Duodenal mucosa (tissue), 2 donors: ENCODE measurements around the gene BMI1.
"Not testable (repeated sequence)": the region's sequence is repeated elsewhere in the genome, so short reads cannot be mapped to it uniquely, and the experiment has no call there.

Experiments
- H3K27ac ChIP-seq: one replicate; pipeline ENCODE4 v1.7.0; 2013; ENCODE audit warnings: low read depth, low read length
- H3K27me3 ChIP-seq, 2 donors: one replicate each; pipeline ENCODE4 v1.7.0; 2013; ENCODE audit warnings: low read length in 2 of 2, control low read depth in 1 of 2; ENCODE audit not compliant: insufficient read depth in 2 of 2, control insufficient read depth in 1 of 2
- H3K36me3 ChIP-seq, 2 donors: one replicate each; pipeline ENCODE4 v1.7.0; 2013; ENCODE audit warnings: low read length in 2 of 2, control low read depth in 1 of 2; ENCODE audit not compliant: insufficient read depth in 2 of 2, control insufficient read depth in 1 of 2
- H3K4me1 ChIP-seq, 2 donors: one replicate each; pipeline ENCODE4 v1.7.0; 2013; ENCODE audit warnings: low read length in 2 of 2, control low read depth in 1 of 2; ENCODE audit not compliant: insufficient read depth in 2 of 2, control insufficient read depth in 1 of 2
- H3K4me3 ChIP-seq, 2 donors: one replicate each; pipeline ENCODE4 v1.7.0; 2013; ENCODE audit warnings: low read length in 2 of 2, low read depth in 1 of 2
- H3K9ac ChIP-seq, 2 donors: one replicate each; pipeline ENCODE4 v1.7.0; 2013; ENCODE audit warnings: low read length in 2 of 2, low read depth in 1 of 2
- H3K9me3 ChIP-seq, 2 donors: one replicate each; pipeline ENCODE4 v1.7.0; 2013; ENCODE audit warnings: low read length in 2 of 2, control low read depth in 1 of 2; ENCODE audit not compliant: control insufficient read depth in 1 of 2

BMI1 gene

GRCh38 chr10:22344781-22345300, 23.9 kb downstream of the BMI1 start:
- H3K36me3 ChIP-seq = no peaks in the 10 kb centered on the region
- peaks cover 10% of the 10 kb centered on the region in 2 donors for H3K4me1 ChIP-seq
- H3K9me3 ChIP-seq = no peaks in the 10 kb centered on the region
- no peak overlapping the region for H3K9ac ChIP-seq
- H3K27ac ChIP-seq = no peak overlapping the region
- peak overlapping the region in 1 of 2 donors; percentile 1 for H3K4me3 ChIP-seq
- peaks cover 51 to 64% of the 10 kb centered on the region in 2 donors for H3K27me3 ChIP-seq

GRCh38 chr10:22345301-22346095, 24.6 kb downstream of the BMI1 start, which contains the start of gene SPAG6:
TSS of gene SPAG6 (plus strand) at chr10:22345496. CDS start at chr10:22345612, 116 bp downstream.
- H3K27me3 ChIP-seq = peaks cover 51 to 63% of the 10 kb centered on the region in 2 donors
- H3K9ac ChIP-seq = no peak within 1 kb of the TSS
- H3K36me3 ChIP-seq = no peaks in the 10 kb centered on the region
- peaks cover 7% of the 10 kb centered on the region in 2 donors for H3K4me1 ChIP-seq
- no peak within 1 kb of the TSS for H3K27ac ChIP-seq
- no peaks in the 10 kb centered on the region for H3K9me3 ChIP-seq
- peak within 1 kb of the TSS; percentile 1 to 44 for H3K4me3 ChIP-seq

GRCh38 chr10:22346096-22346661, 25.3 kb downstream of the BMI1 start:
- Histone ChIP-seq H3K4me3 (no peak overlapping the region), H3K27me3 (peaks cover 50 to 61% of the 10 kb centered on the region in 2 donors)

GRCh38 chr10:22349755-22350154, 28.9 kb downstream of the BMI1 start:
- H3K9ac ChIP-seq = no peak overlapping the region
- H3K27ac ChIP-seq = no peak overlapping the region
- H3K27me3 ChIP-seq = peaks cover 20 to 32% of the 10 kb centered on the region in 2 donors
- H3K9me3 ChIP-seq = no peaks in the 10 kb centered on the region
- no peaks in the 10 kb centered on the region for H3K36me3 ChIP-seq
- no peaks in the 10 kb centered on the region for H3K4me1 ChIP-seq
- no peak overlapping the region for H3K4me3 ChIP-seq

More at GRCh38 chr10:22346096-22346661, 25.3 kb downstream of the BMI1 start:
- Histone ChIP-seq H3K4me1 (peaks cover 5 to 6% of the 10 kb centered on the region in 2 donors), H3K9ac (no peak overlapping the region), H3K9me3 (no peaks in the 10 kb centered on the region), H3K36me3 (no peaks in the 10 kb centered on the region), H3K27ac (no peak overlapping the region)

- no peak overlapping the region for H3K9ac ChIP-seq
- H3K36me3 ChIP-seq = no peaks in the 10 kb centered on the region
- no peak overlapping the region for H3K27ac ChIP-seq
- peaks cover 6 to 17% of the 10 kb centered on the region in 2 donors for H3K27me3 ChIP-seq
- no peaks in the 10 kb centered on the region for H3K4me1 ChIP-seq
- no peak overlapping the region for H3K4me3 ChIP-seq
- no peaks in the 10 kb centered on the region for H3K9me3 ChIP-seq
These were observed 30.3 kb downstream of the BMI1 start for GRCh38 chr10:22351131-22351703.

- Histone ChIP-seq H3K4me1 (no peaks in the 10 kb centered on the region), H3K27ac (no peak overlapping the region), H3K27me3 (peaks cover 0 to 6% of the 10 kb centered on the region in 2 donors), H3K9ac (no peak overlapping the region), H3K9me3 (no peaks in the 10 kb centered on the region), H3K4me3 (no peak overlapping the region), H3K36me3 (no peaks in the 10 kb centered on the region)
These were observed 35.5 kb downstream of the BMI1 start for GRCh38 chr10:22356324-22356873.

- H3K27me3 ChIP-seq, H3K4me3 ChIP-seq, H3K9ac ChIP-seq, H3K4me1 ChIP-seq, H3K36me3 ChIP-seq, H3K27ac ChIP-seq, H3K9me3 ChIP-seq: not testable (repeated sequence)
These were observed 36.9 kb downstream of the BMI1 start for GRCh38 chr10:22357770-22358169.

- Histone ChIP-seq H3K9me3 (no peaks in the 10 kb centered on the region), H3K36me3 (no peaks in the 10 kb centered on the region), H3K4me1 (no peaks in the 10 kb centered on the region), H3K27me3 (no peaks in the 10 kb centered on the region), H3K4me3 (no peak overlapping the region), H3K27ac (no peak overlapping the region), H3K9ac (no peak overlapping the region)
These were observed 42.4 kb downstream of the BMI1 start for GRCh38 chr10:22363305-22363704.

GRCh38 chr10:22364407-22365140, 43.7 kb downstream of the BMI1 start:
- H3K27ac ChIP-seq = no peak overlapping the region
- no peaks in the 10 kb centered on the region for H3K27me3 ChIP-seq
- H3K9ac ChIP-seq = no peak overlapping the region
- no peaks in the 10 kb centered on the region for H3K9me3 ChIP-seq
- no peaks in the 10 kb centered on the region for H3K4me1 ChIP-seq
- no peaks in the 10 kb centered on the region for H3K36me3 ChIP-seq
- no peak overlapping the region for H3K4me3 ChIP-seq
